ENCODE measurements around the gene LRMDA.

DNA sequence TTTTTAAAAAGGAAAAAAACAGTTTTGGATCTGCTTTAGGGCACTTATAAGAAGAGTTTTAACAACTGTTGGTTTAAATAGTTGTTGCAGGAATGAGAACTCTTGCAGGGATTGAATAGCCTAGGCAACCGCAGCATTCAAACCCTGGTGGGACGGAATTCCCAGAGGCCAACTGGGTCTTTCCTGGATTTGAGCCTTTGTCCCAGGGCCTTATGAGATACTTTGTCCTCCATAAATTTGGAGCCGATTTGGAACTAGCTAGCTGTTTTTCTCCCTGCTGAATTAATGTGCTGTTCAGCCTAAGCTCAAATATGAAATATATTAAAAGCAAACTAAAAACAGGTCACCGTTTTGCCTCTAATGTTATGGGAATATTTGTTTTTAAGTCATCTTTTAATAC lies 109.6 kb downstream of the LRMDA start:
- TF ChIP-seq, protein P1, sequence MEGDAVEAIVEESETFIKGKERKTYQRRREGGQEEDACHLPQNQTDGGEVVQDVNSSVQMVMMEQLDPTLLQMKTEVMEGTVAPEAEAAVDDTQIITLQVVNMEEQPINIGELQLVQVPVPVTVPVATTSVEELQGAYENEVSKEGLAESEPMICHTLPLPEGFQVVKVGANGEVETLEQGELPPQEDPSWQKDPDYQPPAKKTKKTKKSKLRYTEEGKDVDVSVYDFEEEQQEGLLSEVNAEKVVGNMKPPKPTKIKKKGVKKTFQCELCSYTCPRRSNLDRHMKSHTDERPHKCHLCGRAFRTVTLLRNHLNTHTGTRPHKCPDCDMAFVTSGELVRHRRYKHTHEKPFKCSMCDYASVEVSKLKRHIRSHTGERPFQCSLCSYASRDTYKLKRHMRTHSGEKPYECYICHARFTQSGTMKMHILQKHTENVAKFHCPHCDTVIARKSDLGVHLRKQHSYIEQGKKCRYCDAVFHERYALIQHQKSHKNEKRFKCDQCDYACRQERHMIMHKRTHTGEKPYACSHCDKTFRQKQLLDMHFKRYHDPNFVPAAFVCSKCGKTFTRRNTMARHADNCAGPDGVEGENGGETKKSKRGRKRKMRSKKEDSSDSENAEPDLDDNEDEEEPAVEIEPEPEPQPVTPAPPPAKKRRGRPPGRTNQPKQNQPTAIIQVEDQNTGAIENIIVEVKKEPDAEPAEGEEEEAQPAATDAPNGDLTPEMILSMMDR (IDR thresholded peaks at IDR 0.05) = no peak
- TF ChIP-seq POLR2AphosphoS5 (IDR thresholded peaks at IDR 0.05) (no peak), EP300 (IDR thresholded peaks at IDR 0.05) (no peak)

Data from sigmoid colon (tissue), 4 donors.